HepG2 (cell line): ENCODE data around the gene MITF. TPM values are rescaled to one million over a fixed set of nuclear protein-coding genes. Genes with fewer than 3 reads are reported as not detected.

Source experiments
- ATAC-seq: fragments of 200-7000 bp; cut with Tn5 transposase; 3 replicates; pipeline ENCODE4 v1.9.1; 2020; ENCODE audit warnings: mild to moderate bottlenecking, moderate library complexity
- BruUV-seq: library from RNA; stranded (reverse); fragments of 400-500 nt; replicated peaks from 2 replicates; lab custom pipeline; 2021; lab: Mats Ljungman, UMichigan
- CTCF ChIA-PET: fragments of 300-600 bp; formaldehyde crosslinking; extraction: SDS; loops from one replicate; lab custom pipeline; 2021; ENCODE audit warnings: low total read pairs, inconsistent platforms, low intra/inter-chr PET ratio; lab: Yijun Ruan, JAX
- POLR2A ChIA-PET: fragments of 350-600 bp; sonication (Branson Sonifier 250); formaldehyde crosslinking; loops from one replicate; lab custom pipeline; 2020; ENCODE audit warnings: antibody characterized with exemption, inconsistent platforms; lab: Yijun Ruan, JAX
- DNase-seq: peaks from one replicate; pipeline ENCODE4 v3.0.0-alpha.2; 2015; ENCODE audit warnings: low spot score
- FAIRE-seq: peaks from 3 replicates; lab custom pipeline; 2011; peaks lifted over from hg19 to GRCh38; lab: Jason Lieb, UNC
- H2AFZ ChIP-seq: one replicate; pipeline ENCODE4 v1.6.1; 2011; ENCODE audit warnings: low read length, inconsistent platforms
- H3K27ac ChIP-seq: fragments of 300-600 bp; 3 replicates; pipeline ENCODE4 v1.8.0; 2011; ENCODE audit warnings: mixed run types, mild to moderate bottlenecking, mixed read lengths, low read length, inconsistent platforms; ENCODE audit not compliant: insufficient read depth; ENCODE audit errors: extremely low read length
- H3K27me3 ChIP-seq, 2 experiments: fragments of 200-600 bp in 1 of 2; 2 replicates in 1 of 2; 3 replicates in 1 of 2; pipeline versions ENCODE4 v1.6.0 to v1.8.0; 2011; ENCODE audit warnings: low read length in 2 of 2, mild to moderate bottlenecking in 2 of 2, moderate library complexity in 2 of 2, inconsistent platforms in 1 of 2; ENCODE audit not compliant: insufficient read depth in 2 of 2, control insufficient read depth in 1 of 2
- H3K36me3 ChIP-seq, 2 experiments: fragments of 200-600 bp in 1 of 2; replicated peaks in 1 of 2; 2 replicates in 1 of 2; 3 replicates in 1 of 2; pipeline versions ENCODE4 v1.5.1 to v1.8.0; 2011; ENCODE audit warnings: low read length in 2 of 2, inconsistent platforms in 1 of 2; ENCODE audit not compliant: insufficient read depth in 2 of 2, control insufficient read depth in 1 of 2
- H3K4me1 ChIP-seq: 2 replicates; pipeline ENCODE4 v1.5.1; 2012; ENCODE audit warnings: low read length, inconsistent platforms; ENCODE audit not compliant: insufficient read depth
- H3K4me2 ChIP-seq: 2 replicates; pipeline ENCODE4 v1.6.0; 2011; ENCODE audit warnings: low read depth, low read length, inconsistent platforms
- H3K4me3 ChIP-seq, 3 experiments: fragments of 200-600 bp in 1 of 3; sonication (generic), shearing (Covaris generic) in 1 of 3; replicated peaks in 1 of 3; 2 replicates each; pipeline ENCODE4 v1.5.1; 2011 to 2016; ENCODE audit warnings: low read length in 3 of 3, inconsistent platforms in 2 of 3, low read depth in 2 of 3, mild to moderate bottlenecking in 2 of 3, control low read depth in 1 of 3, mixed read lengths in 1 of 3; ENCODE audit not compliant: insufficient read depth in 1 of 3
- H3K79me2 ChIP-seq: one replicate; pipeline ENCODE4 v1.6.1; 2011; ENCODE audit warnings: low read length, inconsistent platforms; ENCODE audit not compliant: insufficient read depth
- H3K9ac ChIP-seq: 2 replicates; pipeline ENCODE4 v1.6.0; 2011; ENCODE audit warnings: mild to moderate bottlenecking, low read depth, low read length, inconsistent platforms; ENCODE audit not compliant: insufficient read depth
- H3K9me3 ChIP-seq: 2 replicates; pipeline ENCODE4 v1.5.1; 2012; ENCODE audit warnings: mild to moderate bottlenecking, low read length
- H4K20me1 ChIP-seq: 2 replicates; pipeline ENCODE4 v1.6.0; 2011; ENCODE audit warnings: inconsistent platforms, mild to moderate bottlenecking, low read length, moderate library complexity; ENCODE audit not compliant: insufficient read depth
- ATF7-NPFF ChIP-seq: sonication (generic); formaldehyde crosslinking; IDR thresholded peaks from 2 replicates; pipeline ENCODE4 v1.8.1; 2023; ENCODE audit warnings: mild to moderate bottlenecking, low read depth, missing genetic modification reagents, moderate library complexity
- ATM ChIP-seq: fragments of 450-650 bp; IDR thresholded peaks from 2 replicates; pipeline ENCODE4 v1.7.1; 2017; ENCODE audit warnings: mild to moderate bottlenecking, borderline replicate concordance
- CREB1 ChIP-seq, 2 experiments: fragments of 450-650 bp in 1 of 2; IDR thresholded peaks; 2 replicates each; pipeline ENCODE4 v1.6.1; 2016 to 2017; ENCODE audit warnings: control low read depth in 1 of 2, mild to moderate bottlenecking in 1 of 2, missing compliant biosample characterization in 1 of 2, missing genetic modification characterization in 1 of 2
- EEA1 ChIP-seq: sonication (generic); formaldehyde crosslinking; IDR thresholded peaks from 2 replicates; pipeline ENCODE4 v1.5.1; 2020; ENCODE audit warnings: mild to moderate bottlenecking, missing genetic modification reagents, borderline replicate concordance
- KDM3A ChIP-seq: IDR thresholded peaks from 2 replicates; pipeline ENCODE4 v1.6.1; 2018; ENCODE audit warnings: low read depth, missing compliant biosample characterization
- NFE2L1 ChIP-seq: sonication (generic); formaldehyde crosslinking; IDR thresholded peaks from 2 replicates; pipeline ENCODE4 v1.4.0; 2020; ENCODE audit warnings: missing genetic modification reagents, mild to moderate bottlenecking, borderline replicate concordance
- NR1H2 ChIP-seq: sonication (generic); formaldehyde crosslinking; IDR thresholded peaks from 2 replicates; pipeline ENCODE4 v1.8.1; 2022; ENCODE audit warnings: low read depth, missing genetic modification reagents, borderline replicate concordance
- NR2F6 ChIP-seq, 2 experiments: IDR thresholded peaks; 2 replicates each; pipeline ENCODE4 v1.6.1; 2016; ENCODE audit warnings: antibody characterized with exemption in 1 of 2, mild to moderate bottlenecking in 1 of 2
- PAX8 ChIP-seq: sonication (generic); formaldehyde crosslinking; IDR thresholded peaks from 2 replicates; pipeline ENCODE4 v1.8.0; 2022; ENCODE audit warnings: mild to moderate bottlenecking, missing genetic modification reagents, borderline replicate concordance
- POLR2G ChIP-seq: fragments of 200-400 bp; formaldehyde crosslinking; IDR thresholded peaks from 2 replicates; pipeline ENCODE4 v1.6.1; 2018; ENCODE audit warnings: mild to moderate bottlenecking, low read depth, low read length, moderate library complexity
- SP5 ChIP-seq: IDR thresholded peaks from 2 replicates; pipeline ENCODE4 v1.6.1; 2016; ENCODE audit warnings: low read depth, borderline replicate concordance
- TBP ChIP-seq: sonication (generic); formaldehyde crosslinking; IDR thresholded peaks from 2 replicates; pipeline ENCODE4 v1.5.0; 2020; ENCODE audit warnings: missing genetic modification reagents
- TEAD2 ChIP-seq: sonication (generic); formaldehyde crosslinking; IDR thresholded peaks from 2 replicates; pipeline ENCODE4 v1.9.0; 2021; ENCODE audit warnings: missing genetic modification reagents
- ZNF207 ChIP-seq: fragments of 450-650 bp; IDR thresholded peaks from 2 replicates; pipeline ENCODE4 v1.6.1; 2016; ENCODE audit warnings: antibody characterized with exemption, borderline replicate concordance
- ZNF282 ChIP-seq: fragments of 450-650 bp; IDR thresholded peaks from 2 replicates; pipeline ENCODE4 v1.6.1; 2018; ENCODE audit not compliant: partially characterized antibody
- ZNF460 ChIP-seq: sonication (generic); formaldehyde crosslinking; IDR thresholded peaks from 2 replicates; pipeline ENCODE4 v1.5.1; 2020; ENCODE audit warnings: missing genetic modification reagents, mild to moderate bottlenecking, borderline replicate concordance
- ZNF616 ChIP-seq: sonication (generic); formaldehyde crosslinking; IDR thresholded peaks from 2 replicates; pipeline ENCODE4 v1.5.0; 2020; ENCODE audit warnings: low read depth, mild to moderate bottlenecking, missing genetic modification reagents
- WGBS: methylation state at CpG from one replicate; pipeline ENCODE4 v1.1.6; 2017; ENCODE audit warnings: low lambda C conversion rate; 5-methylcytosine and 5-hydroxymethylcytosine counted together
- in situ Hi-C: cut with HindIII; loops from 2 replicates; pipeline ENCODE4 v1.10.0; 2017; ENCODE audit warnings: low pct_unique_long_range_greater_than_20kb; ENCODE audit not compliant: extremely low pct_ligation_motif_present
- intact Hi-C: fragments of 100-400 bp; cut with micrococcal nuclease; formaldehyde crosslinking; loops from one replicate; pipeline ENCODE4 v1.10.0; 2022; ENCODE audit not compliant: unreplicated experiment
- polyA plus RNA-seq, 8 experiments: library from polyadenylated mRNA; depleted of rRNA in 3 of 8; stranded (reverse) in 7 of 8; unstranded in 1 of 8; fragments of >200 nt; fragmentation: Illumina TruSeq in 4 of 8; extraction: Trizol in 4 of 8; gene quantifications; 2 replicates each; pipeline versions ENCODE4 v1.2.1 to v1.2.3, GENCODE V29; 2011 to 2016; ENCODE audit warnings: low read depth in 4 of 8, missing spikeins in 1 of 8, mixed read lengths in 1 of 8; ENCODE audit not compliant: insufficient read depth in 1 of 8
- total RNA-seq, 5 experiments: library from RNA; depleted of rRNA; stranded (reverse); fragments of >200 nt; fragmentation: Illumina TruSeq; extraction: Trizol; gene quantifications; 2 replicates each; pipeline ENCODE4 v1.2.3, GENCODE V29; 2016; ENCODE audit warnings: low read depth in 1 of 5
- TF ChIP-seq, protein P1 (sequence below): sonication (generic); formaldehyde crosslinking; IDR thresholded peaks from 2 replicates; pipeline ENCODE4 v1.8.0; 2022; ENCODE audit warnings: mild to moderate bottlenecking, missing genetic modification reagents, moderate library complexity

MITF gene
- total and polyA plus RNA-seq, 2 of the 13 experiments (the other 11 are each of a cell fraction or from before 2014, with no cell fraction given), result 0.12 to 0.38 TPM

DNA sequence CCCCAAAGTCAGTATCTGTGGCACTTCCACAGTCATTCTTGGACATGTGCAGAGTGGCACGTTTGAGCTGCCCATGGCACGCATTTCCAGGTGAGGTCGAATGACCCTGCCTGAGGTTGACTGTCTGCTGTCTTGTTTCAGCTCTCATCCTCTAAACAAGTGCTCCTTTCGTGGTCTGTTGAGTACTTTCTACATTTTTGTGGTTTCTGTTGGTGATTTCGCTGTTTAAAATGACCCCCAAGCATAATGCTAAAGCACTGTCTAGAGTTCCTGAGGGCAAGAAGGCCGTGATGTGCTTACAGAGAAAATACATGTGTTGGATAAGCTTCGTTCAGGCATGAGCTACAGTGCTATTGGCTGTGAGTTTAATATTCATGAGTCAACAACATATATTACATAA is 220.3 kb downstream of the MITF start:
- no peak for TF ChIP-seq KDM3A (CRISPR knock-in tag)
- no peak for TF ChIP-seq ATF7-NPFF (CRISPR knock-in tag)
- no peak for TF ChIP-seq ZNF460 (CRISPR knock-in tag)
- TF ChIP-seq TEAD2 (CRISPR knock-in tag), result no peak
- TF ChIP-seq ATM, result no peak
- TF ChIP-seq CREB1 (IDR thresholded peaks at IDR 0.05), result no peak
- no peak for TF ChIP-seq CREB1 (CRISPR knock-in tag; IDR thresholded peaks at IDR 0.05)
- TF ChIP-seq PAX8 (CRISPR knock-in tag), result no peak
- no peak for TF ChIP-seq EEA1 (CRISPR knock-in tag)
- TF ChIP-seq NFE2L1 (CRISPR knock-in tag), result no peak
- no peak for TF ChIP-seq NR1H2 (CRISPR knock-in tag)
- TF ChIP-seq, protein P1, sequence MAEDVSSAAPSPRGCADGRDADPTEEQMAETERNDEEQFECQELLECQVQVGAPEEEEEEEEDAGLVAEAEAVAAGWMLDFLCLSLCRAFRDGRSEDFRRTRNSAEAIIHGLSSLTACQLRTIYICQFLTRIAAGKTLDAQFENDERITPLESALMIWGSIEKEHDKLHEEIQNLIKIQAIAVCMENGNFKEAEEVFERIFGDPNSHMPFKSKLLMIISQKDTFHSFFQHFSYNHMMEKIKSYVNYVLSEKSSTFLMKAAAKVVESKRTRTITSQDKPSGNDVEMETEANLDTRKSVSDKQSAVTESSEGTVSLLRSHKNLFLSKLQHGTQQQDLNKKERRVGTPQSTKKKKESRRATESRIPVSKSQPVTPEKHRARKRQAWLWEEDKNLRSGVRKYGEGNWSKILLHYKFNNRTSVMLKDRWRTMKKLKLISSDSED (CRISPR knock-in tag), result no peak
- TF ChIP-seq SP5 (CRISPR knock-in tag), result no peak
- no peak for TF ChIP-seq POLR2G
- TF ChIP-seq ZNF207, result no peak
- no peak for TF ChIP-seq ZNF616 (CRISPR knock-in tag)
- no peak for TF ChIP-seq ZNF282
- TF ChIP-seq NR2F6 (IDR thresholded peaks at IDR 0.05), result no peak
- no peak for TF ChIP-seq NR2F6 (CRISPR knock-in tag; IDR thresholded peaks at IDR 0.05)
- no peak for TF ChIP-seq TBP (CRISPR knock-in tag)
- TF ChIP-seq, all 625 proteins: peak for 0
- DNase-seq, result no peak
- ChIA-PET CTCF (no interaction called here), POLR2A (no interaction called here)
- no TSS peak for BruUV-seq
- in situ Hi-C loops (no loop called here), intact Hi-C loops (no loop called here)
- Histone ChIP-seq H3K4me1 (no peaks in the 10 kb centered on the region), H2AFZ (no peak overlapping the region), H3K4me2 (no peak overlapping the region), H3K9me3 (no peaks in the 10 kb centered on the region), H3K36me3 (no peaks in the 10 kb centered on the region), H3K9ac (no peak overlapping the region), H4K20me1 (no peaks in the 10 kb centered on the region), H3K79me2 (no peaks in the 10 kb centered on the region), H3K27me3 (0 out of 5 replicates have a peak, but pooled peaks cover 0 to 3% of the 10 kb centered on the region in 2 experiments), H3K27ac (no peak overlapping the region), H3K4me3 (no peak overlapping the region)
- no peak for FAIRE-seq
- no peak for ATAC-seq
- 33% methylated on average over 7 of the region's 7 CpGs for WGBS
